Activated naive CD8-positive, alpha-beta T cell (primary cell): ENCODE measurements around the gene KRTAP4-4.
"Not testable (repeated sequence)": the region's sequence is repeated elsewhere in the genome, so short reads cannot be mapped to it uniquely, and the experiment has no call there.

Experiments
- H3K27ac Mint-ChIP-seq: one replicate; pipeline ENCODE4 v1.8.0; 2021; ENCODE audit warnings: mixed read lengths
- H3K27me3 Mint-ChIP-seq: one replicate; pipeline ENCODE4 v1.8.0; 2021; ENCODE audit warnings: mixed read lengths
- H3K36me3 Mint-ChIP-seq: one replicate; pipeline ENCODE4 v1.8.0; 2021; ENCODE audit warnings: mixed read lengths
- H3K4me1 Mint-ChIP-seq: one replicate; pipeline ENCODE4 v1.8.0; 2021; ENCODE audit warnings: low read depth, mixed read lengths
- H3K4me3 Mint-ChIP-seq: one replicate; pipeline ENCODE4 v1.8.0; 2021; ENCODE audit warnings: mild to moderate bottlenecking, mixed read lengths
- H3K9me3 Mint-ChIP-seq: one replicate; pipeline ENCODE4 v1.8.0; 2021; ENCODE audit warnings: low read depth, mixed read lengths

The KRTAP4-4 gene

DNA sequence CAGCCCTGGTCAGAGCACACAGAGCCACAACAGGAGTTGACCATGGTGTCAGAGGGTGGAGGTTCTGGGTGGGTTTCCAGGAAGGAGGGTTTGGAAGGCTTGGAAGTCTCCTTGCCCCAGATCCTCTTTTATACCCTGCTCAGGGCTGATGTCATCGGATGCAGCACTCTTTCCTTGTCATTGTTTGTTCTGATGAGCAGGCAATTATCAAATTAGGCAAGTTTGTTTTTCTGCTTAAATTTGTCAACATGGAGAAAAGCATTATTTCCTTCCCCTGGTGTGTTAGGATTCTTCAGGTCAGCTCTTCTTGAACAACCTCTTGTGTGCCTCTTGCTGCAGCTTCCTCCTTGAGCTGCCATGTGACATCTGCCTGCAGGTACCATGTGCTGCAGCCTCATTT, at the start of gene KRTAP4-4:
Gene KRTAP4-4 (minus strand): TSS at position 101 of the 400 bp plus-strand sequence. CDS start 57 bp downstream, at position 44.
- no peaks in the 10 kb centered on the region for H3K9me3 Mint-ChIP-seq

DNA sequence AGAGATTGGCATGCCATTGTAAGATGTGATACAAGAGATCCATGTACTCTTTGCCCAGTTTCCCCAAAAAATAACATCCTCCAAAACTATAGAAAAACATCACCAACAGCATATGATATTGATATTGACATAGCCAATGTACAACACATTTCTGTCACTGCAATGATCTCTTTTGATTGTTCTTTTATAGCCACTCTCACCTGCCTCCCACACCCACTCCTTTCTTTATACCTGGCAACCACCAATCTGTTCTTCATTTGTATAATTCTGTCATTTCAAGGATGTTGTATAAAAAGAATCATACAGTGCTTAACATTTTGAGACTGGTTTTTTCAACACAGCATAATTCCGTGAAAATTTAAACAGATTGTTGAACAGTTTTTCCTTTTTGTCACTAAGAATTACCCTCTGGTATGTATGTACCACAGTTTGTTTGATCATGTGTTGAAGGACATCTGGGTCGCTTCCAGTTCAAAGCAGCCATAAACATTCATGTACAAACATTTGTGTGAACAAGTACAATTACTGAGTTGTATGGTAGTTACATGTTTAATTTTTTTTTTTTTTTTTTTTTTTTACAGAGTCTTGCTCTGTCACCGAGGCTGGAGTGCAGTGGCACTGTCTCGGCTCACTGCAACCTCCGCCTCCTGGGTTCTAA, 39.0 kb upstream of the KRTAP4-4 start:
- Mint-ChIP-seq H3K4me3 (no peak overlapping the region), H3K9me3 (peaks cover 5% of the 10 kb centered on the region), H3K27me3 (no peaks in the 10 kb centered on the region), H3K4me1 (no peaks in the 10 kb centered on the region), H3K27ac (no peak overlapping the region), H3K36me3 (no peaks in the 10 kb centered on the region)

More for the DNA sequence above, at the start of gene KRTAP4-4:
- Mint-ChIP-seq H3K27ac (no peak within 1 kb of the TSS), H3K4me1 (no peaks in the 10 kb centered on the region), H3K27me3 (peaks cover 4% of the 10 kb centered on the region), H3K36me3 (no peaks in the 10 kb centered on the region), H3K4me3 (no peak within 1 kb of the TSS)

DNA sequence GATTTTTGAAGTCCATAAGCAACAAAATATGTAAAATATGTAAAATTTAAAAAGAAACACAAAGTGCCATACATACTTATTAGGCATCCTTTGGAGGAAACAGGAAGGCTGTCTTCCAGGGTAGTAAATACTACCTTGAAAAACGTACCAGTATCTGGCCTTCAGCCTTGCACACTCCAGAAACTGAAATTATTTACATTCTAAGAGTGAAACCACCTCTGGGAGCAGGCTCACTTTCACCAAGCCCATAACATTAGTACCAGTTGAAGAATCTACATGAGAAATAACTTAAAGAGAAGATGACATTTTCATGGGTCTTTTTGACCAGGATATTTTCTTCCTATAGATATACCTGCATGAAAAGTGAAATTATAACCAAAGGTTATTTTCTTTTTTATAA, 35.5 kb upstream of the KRTAP4-4 start:
- peaks cover 5% of the 10 kb centered on the region for H3K9me3 Mint-ChIP-seq
- H3K27me3 Mint-ChIP-seq, result no peaks in the 10 kb centered on the region
- H3K36me3 Mint-ChIP-seq, result no peaks in the 10 kb centered on the region
- no peak overlapping the region for H3K4me3 Mint-ChIP-seq
- H3K4me1 Mint-ChIP-seq, result no peaks in the 10 kb centered on the region
- no peak overlapping the region for H3K27ac Mint-ChIP-seq

DNA sequence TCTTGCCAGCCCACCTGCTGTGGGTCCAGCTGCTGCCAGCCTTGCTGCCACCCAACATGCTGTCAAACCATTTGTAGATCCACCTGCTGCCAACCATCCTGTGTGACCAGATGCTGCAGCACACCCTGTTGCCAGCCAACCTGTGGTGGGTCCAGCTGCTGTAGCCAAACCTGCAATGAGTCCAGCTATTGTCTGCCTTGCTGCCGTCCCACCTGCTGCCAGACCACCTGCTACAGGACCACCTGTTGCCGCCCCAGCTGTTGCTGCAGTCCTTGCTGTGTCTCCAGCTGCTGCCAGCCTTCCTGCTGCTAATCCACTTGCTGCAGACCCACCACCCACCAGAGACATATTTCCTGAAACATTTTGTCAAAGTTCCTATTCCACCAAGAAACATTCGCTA, 29.8 kb upstream of the KRTAP4-4 start:
- no peak overlapping the region for H3K27ac Mint-ChIP-seq
- no peaks in the 10 kb centered on the region for H3K9me3 Mint-ChIP-seq
- H3K27me3 Mint-ChIP-seq, result peaks cover 2% of the 10 kb centered on the region
- no peaks in the 10 kb centered on the region for H3K4me1 Mint-ChIP-seq
- no peak overlapping the region for H3K4me3 Mint-ChIP-seq
- no peaks in the 10 kb centered on the region for H3K36me3 Mint-ChIP-seq

DNA sequence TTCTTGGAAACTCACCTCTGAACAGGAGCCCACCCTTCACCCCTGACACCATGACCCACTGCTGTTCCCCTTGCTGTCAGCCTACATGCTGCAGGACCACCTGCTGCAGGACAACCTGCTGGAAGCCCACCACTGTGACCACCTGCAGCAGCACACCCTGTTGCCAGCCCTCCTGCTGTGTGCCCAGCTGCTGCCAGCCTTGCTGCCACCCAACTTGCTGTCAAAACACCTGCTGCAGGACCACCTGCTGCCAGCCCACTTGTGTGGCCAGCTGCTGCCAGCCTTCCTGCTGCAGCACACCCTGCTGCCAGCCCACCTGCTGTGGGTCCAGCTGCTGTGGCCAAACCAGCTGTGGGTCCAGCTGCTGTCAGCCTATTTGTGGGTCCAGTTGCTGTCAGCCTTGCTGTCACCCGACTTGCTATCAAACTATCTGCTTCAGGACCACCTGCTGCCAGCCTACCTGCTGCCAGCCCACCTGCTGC, 29.3 kb upstream of the KRTAP4-4 start, which contains the start of gene KRTAP9-1:
Gene KRTAP9-1 (plus strand): TSS at position 51 of the 482 bp plus-strand sequence. CDS start 0 bp downstream, at position 51.
- not testable (repeated sequence) for H3K4me1 Mint-ChIP-seq, H3K27ac Mint-ChIP-seq, H3K4me3 Mint-ChIP-seq, H3K27me3 Mint-ChIP-seq, H3K36me3 Mint-ChIP-seq, H3K9me3 Mint-ChIP-seq

DNA sequence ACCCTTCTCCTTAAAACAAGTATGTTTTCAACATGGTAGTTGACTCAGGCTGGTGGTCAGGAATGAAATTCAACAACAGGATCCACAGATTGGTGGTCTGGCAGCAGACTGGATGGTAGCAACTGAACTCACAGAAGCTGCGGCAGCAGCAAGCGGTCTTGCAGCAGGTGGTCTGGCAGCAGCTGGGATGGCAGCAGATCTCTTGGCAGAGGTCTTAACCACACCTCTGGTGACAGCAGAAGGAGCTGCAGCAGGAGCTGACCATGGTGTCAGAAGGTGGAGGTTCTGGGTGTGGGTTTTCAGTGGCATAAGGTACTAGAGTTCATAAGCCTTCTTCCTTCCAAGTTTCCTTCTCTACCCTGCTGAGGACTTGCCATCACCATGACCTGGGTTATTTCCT, 26.3 kb upstream of the KRTAP4-4 start:
- Mint-ChIP-seq H3K9me3 (no peaks in the 10 kb centered on the region), H3K27ac (no peak overlapping the region), H3K4me3 (no peak overlapping the region), H3K36me3 (no peaks in the 10 kb centered on the region), H3K27me3 (peaks cover 4% of the 10 kb centered on the region), H3K4me1 (no peaks in the 10 kb centered on the region)

DNA sequence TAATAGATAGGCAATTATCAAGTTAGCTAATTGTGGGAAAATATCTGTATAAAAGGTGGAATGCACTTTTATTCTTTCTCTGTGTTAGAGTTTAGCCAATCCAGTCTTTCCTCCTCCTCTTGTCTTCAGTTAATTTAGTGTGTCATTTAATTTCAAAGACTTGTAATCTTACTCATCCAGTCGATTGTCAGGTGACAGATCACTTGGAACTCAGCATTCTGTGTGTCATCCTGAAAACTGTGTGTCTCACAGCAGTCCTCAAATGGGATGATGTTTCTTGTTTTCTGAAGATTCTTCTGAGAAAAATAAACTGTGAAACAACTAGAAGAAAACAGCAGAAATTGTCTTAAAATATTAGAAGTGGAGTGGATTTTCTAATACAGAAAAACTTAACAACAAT, 24.5 kb upstream of the KRTAP4-4 start:
- H3K9me3 Mint-ChIP-seq, result no peaks in the 10 kb centered on the region

DNA sequence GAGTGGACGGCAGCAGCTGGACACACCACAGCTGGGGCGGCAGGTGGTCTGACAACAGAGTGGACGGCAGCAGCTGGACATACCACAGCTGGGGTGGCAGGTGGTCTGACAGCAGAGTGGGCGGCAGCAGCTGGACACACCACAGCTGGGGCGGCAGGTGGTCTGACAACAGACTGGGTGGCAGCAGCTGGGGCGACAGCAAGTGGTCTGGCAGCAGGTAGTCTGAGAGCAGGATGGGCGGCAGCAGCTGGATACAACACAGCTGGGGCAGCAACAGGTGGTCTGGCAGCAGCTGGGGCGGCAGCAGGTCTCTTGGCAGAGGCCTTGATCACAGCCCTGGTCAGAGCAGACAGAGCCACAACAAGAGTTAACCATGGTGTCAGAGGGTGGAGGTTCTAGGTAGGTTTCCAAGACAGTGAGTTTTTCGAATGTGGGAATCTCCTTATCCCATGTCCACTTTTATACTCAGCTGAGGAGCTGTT, 24.0 kb upstream of the KRTAP4-4 start, which contains the start of gene KRTAP4-1:
Gene KRTAP4-1 (minus strand): TSS at position 432 of the 482 bp plus-strand sequence. CDS start 57 bp downstream, at position 375.
- peaks cover 4% of the 10 kb centered on the region for H3K27me3 Mint-ChIP-seq
- H3K4me3 Mint-ChIP-seq, result no peak within 1 kb of the TSS
- no peaks in the 10 kb centered on the region for H3K4me1 Mint-ChIP-seq
- H3K9me3 Mint-ChIP-seq, result no peaks in the 10 kb centered on the region
- H3K27ac Mint-ChIP-seq, result no peak within 1 kb of the TSS
- H3K36me3 Mint-ChIP-seq, result no peaks in the 10 kb centered on the region

More for the DNA sequence above, 24.5 kb upstream of the KRTAP4-4 start:
- H3K36me3 Mint-ChIP-seq, result no peaks in the 10 kb centered on the region
- peaks cover 4% of the 10 kb centered on the region for H3K27me3 Mint-ChIP-seq
- H3K4me1 Mint-ChIP-seq, result no peaks in the 10 kb centered on the region
- H3K27ac Mint-ChIP-seq, result no peak overlapping the region
- no peak overlapping the region for H3K4me3 Mint-ChIP-seq

DNA sequence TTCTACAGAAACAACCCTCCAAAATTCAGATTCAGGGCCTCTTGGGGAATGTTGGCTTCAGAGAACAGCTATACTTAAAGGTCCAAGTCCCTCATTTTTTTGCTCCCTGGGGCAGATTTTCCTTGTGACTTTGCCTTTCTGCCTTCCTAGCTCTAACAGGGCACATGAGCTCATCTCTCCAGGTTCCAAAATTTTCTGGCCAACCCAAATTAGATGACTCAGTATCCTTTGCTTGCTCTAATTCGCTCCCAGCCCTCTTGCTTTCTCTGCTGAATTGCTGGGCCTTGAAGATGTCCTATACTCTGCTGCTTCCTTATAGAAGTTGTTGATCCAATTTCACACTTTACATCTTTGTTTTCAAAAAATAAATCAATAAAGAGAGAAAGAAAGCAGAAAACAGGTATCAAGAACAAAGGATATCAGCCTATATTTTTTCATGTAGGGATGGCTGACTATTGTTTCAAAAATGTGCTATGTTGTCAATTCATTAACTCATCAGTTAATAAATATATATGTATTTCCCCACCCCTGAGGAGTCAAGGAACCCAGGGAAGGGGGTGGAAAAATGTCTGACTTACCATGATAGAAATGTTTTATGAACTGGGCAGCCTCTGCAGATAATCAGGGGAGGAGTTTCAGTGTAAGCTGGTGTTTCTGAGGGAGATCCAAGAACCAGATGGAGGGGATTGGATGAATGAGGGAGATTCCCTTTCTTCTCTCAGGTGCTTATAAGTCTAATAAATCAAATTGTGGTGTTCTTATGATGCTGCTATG, 18.5 kb upstream of the KRTAP4-4 start:
- no peaks in the 10 kb centered on the region for H3K36me3 Mint-ChIP-seq
- H3K4me3 Mint-ChIP-seq, result no peak overlapping the region
- no peaks in the 10 kb centered on the region for H3K9me3 Mint-ChIP-seq
- no peaks in the 10 kb centered on the region for H3K4me1 Mint-ChIP-seq
- H3K27me3 Mint-ChIP-seq, result no peaks in the 10 kb centered on the region
- H3K27ac Mint-ChIP-seq, result no peak overlapping the region

DNA sequence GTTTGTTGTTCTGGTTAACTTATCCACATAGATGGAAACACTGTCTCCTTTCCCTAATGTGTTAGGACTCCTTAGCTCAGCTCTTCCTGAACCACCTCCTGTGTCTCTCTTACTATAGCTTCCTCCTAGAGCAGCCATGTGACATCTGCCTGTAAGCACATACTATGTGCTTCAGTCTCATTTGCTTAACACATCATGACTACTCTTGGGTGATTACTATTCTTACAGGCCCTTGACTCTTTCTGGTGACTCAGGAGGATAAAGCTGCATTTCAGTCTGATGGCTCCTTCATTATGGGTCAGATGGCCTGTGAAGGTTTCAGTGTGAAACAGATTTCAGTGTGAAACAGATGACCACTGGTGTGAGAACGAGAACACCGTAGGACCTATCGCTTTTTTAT, 17.8 kb upstream of the KRTAP4-4 start:
- no peaks in the 10 kb centered on the region for H3K9me3 Mint-ChIP-seq
- no peak overlapping the region for H3K4me3 Mint-ChIP-seq
- peaks cover 1% of the 10 kb centered on the region for H3K4me1 Mint-ChIP-seq
- H3K36me3 Mint-ChIP-seq, result no peaks in the 10 kb centered on the region
- no peak overlapping the region for H3K27ac Mint-ChIP-seq
- no peaks in the 10 kb centered on the region for H3K27me3 Mint-ChIP-seq

DNA sequence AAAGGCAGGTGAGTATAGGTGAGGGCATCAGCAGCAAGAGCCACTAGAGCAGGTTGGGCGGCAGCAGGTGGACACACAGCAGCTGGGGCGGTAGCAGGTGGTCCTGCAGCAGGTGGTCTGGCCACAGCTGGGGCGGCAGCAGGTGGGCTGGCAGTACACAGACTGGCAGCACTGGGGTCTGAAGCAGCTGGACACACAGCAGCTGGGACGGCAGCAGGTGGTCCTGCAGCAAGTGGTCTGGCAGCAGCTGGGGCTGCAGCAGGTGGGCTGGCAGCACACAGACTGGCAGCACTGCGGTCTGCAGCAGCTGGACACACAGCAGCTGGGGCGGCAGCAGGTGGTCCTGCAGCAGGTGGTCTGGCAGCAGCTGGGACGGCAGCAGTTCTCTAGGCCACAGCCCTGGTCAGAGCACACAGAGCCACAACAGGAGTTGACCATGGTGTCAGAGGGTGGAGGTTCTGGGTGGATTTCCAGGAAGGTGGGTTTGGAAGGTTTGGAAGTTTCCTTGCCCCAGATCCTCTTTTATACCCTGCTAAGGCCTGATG, 17.3 kb upstream of the KRTAP4-4 start, which contains the start of gene KRTAP4-2:
Gene KRTAP4-2 (minus strand): TSS at position 495 of the 545 bp plus-strand sequence. CDS start 57 bp downstream, at position 438.
- peaks cover 2% of the 10 kb centered on the region for H3K4me1 Mint-ChIP-seq
- no peaks in the 10 kb centered on the region for H3K36me3 Mint-ChIP-seq
- H3K9me3 Mint-ChIP-seq, result no peaks in the 10 kb centered on the region
- H3K27ac Mint-ChIP-seq, result no peak within 1 kb of the TSS
- H3K4me3 Mint-ChIP-seq, result no peak within 1 kb of the TSS
- H3K27me3 Mint-ChIP-seq, result no peaks in the 10 kb centered on the region

DNA sequence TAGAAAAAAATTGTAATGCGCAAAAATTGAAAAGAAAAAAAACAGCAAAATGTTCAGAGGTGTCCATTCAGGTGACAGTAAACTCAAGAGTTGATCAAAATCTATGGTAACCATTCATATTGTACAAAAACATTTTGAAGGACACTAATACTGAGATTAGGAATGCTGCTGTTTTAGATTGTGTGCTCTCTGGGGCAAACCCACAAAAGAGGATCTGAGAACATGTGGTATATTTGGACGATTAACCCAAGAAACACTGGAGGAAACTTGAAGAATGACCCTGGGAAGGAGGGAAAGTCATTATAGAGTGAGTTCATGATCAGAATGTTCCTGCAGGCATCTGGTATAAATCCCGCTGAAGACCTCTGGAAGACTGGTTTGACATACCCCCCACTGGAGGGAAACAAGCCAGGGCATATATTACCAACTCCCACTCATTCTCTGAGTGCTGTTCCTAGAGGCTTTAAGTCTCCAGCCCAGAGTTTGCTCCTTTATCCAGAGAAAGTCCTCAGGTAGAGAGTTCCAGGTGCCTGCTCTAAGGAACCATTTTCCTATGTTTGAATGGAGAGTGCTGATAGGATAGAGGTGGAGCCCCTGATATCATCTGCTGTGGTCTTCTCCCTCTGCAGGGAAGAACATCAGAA, 16.3 kb upstream of the KRTAP4-4 start:
- Mint-ChIP-seq H3K4me1 (peaks cover 2% of the 10 kb centered on the region), H3K36me3 (no peaks in the 10 kb centered on the region), H3K27me3 (no peaks in the 10 kb centered on the region), H3K27ac (no peak overlapping the region), H3K4me3 (no peak overlapping the region), H3K9me3 (no peaks in the 10 kb centered on the region)

DNA sequence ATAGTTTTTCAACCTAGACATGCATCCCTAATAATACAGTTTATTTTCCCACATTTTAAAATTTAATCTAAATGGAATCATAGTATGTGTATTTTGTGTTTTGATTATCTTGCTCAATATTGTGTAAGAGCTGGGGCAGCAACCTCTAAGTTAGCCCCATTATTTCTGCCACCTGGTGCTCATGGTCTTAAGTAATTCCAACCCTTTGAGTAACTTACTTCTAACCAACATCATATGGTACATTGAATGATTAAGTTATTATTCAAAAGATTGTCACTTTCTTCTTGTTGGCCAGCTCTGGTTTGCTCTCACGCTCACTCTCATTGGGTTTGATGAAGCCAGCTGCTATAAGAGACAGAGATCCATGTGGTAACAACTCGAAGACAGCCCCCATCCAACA, 11.3 kb upstream of the KRTAP4-4 start:
- H3K27ac Mint-ChIP-seq, result no peak overlapping the region
- no peaks in the 10 kb centered on the region for H3K36me3 Mint-ChIP-seq
- H3K4me3 Mint-ChIP-seq, result no peak overlapping the region
- H3K9me3 Mint-ChIP-seq, result no peaks in the 10 kb centered on the region
- peaks cover 2% of the 10 kb centered on the region for H3K4me1 Mint-ChIP-seq
- H3K27me3 Mint-ChIP-seq, result no peaks in the 10 kb centered on the region

DNA sequence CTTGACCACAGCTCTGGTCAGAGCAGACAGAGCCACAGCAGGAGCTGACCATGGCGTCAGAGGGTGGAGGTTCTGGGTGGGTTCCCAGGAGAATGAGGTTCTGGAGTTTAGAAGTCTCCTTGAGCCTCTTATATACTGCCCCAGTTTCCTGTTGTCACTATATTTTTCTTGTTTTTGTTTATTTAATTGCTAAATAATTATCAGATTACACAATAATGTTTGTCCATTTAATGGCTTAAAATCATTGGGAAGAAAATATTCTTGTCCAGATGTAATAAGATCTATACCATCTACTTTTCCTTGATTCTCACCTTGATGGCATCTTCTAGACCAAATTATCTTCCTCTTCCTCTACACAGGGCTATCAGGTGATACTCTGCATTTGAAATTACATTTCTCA, 7.6 kb upstream of the KRTAP4-4 start, which contains the start of gene KRTAP4-3:
Gene KRTAP4-3 (minus strand): TSS at position 101 of the 400 bp plus-strand sequence. CDS start 49 bp downstream, at position 52.
- Mint-ChIP-seq H3K36me3 (no peaks in the 10 kb centered on the region), H3K9me3 (no peaks in the 10 kb centered on the region), H3K4me1 (no peaks in the 10 kb centered on the region), H3K27ac (no peak within 1 kb of the TSS), H3K27me3 (no peaks in the 10 kb centered on the region), H3K4me3 (no peak within 1 kb of the TSS)
